Peyer's patch (tissue), 4 donors: Measurements from ENCODE around the gene GBE1.

Experiments used
- POLR2A ChIP-seq, 2 donors: fragments of 450-650 bp; IDR thresholded peaks; one replicate each; pipeline ENCODE4 v1.5.1; 2017; ENCODE audit warnings: antibody characterized with exemption in 2 of 2, mild to moderate bottlenecking in 2 of 2, moderate library complexity in 2 of 2
- TF ChIP-seq, protein P1 (sequence below), 6 experiments: fragments of 450-650 bp in 4 of 6; fragments of 200-600 bp in 2 of 6; sonication (generic) in 1 of 6; IDR thresholded peaks; one replicate each; pipeline ENCODE4 v1.5.1; 2017 to 2019; ENCODE audit warnings: antibody characterized with exemption in 6 of 6, mild to moderate bottlenecking in 3 of 6, moderate library complexity in 1 of 6

DNA sequence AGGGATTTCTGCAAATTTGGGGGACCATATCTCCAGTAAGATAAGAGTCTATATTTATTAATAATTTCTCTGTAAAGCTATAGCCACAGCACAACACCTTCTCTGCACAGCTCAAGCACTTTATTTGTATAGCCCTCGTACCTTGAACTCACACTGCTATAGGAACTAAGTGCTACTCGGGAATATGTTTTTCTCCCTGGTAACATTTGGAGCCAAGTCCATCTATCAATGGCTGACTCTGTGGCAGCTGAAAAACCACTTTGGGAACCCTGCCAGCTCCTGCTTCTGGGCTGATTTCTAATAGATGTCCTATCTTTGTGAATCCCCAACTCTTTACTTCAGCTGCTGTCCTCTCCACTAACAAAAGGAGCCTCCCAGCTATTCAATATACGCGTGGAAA, 298.5 kb downstream of the GBE1 start:
- TF ChIP-seq, protein P1, sequence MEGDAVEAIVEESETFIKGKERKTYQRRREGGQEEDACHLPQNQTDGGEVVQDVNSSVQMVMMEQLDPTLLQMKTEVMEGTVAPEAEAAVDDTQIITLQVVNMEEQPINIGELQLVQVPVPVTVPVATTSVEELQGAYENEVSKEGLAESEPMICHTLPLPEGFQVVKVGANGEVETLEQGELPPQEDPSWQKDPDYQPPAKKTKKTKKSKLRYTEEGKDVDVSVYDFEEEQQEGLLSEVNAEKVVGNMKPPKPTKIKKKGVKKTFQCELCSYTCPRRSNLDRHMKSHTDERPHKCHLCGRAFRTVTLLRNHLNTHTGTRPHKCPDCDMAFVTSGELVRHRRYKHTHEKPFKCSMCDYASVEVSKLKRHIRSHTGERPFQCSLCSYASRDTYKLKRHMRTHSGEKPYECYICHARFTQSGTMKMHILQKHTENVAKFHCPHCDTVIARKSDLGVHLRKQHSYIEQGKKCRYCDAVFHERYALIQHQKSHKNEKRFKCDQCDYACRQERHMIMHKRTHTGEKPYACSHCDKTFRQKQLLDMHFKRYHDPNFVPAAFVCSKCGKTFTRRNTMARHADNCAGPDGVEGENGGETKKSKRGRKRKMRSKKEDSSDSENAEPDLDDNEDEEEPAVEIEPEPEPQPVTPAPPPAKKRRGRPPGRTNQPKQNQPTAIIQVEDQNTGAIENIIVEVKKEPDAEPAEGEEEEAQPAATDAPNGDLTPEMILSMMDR (IDR thresholded peaks at IDR 0.05), result no peak
- no peak for TF ChIP-seq POLR2A (IDR thresholded peaks at IDR 0.05)
